Keratinocyte (primary cell): Measurements from ENCODE around the gene TMEM270. TPM values are rescaled to one million over a fixed set of nuclear protein-coding genes. Genes with fewer than 3 reads are reported as not detected.

ENCODE experiments used
- DNase-seq: peaks from one replicate; pipeline ENCODE4 v3.0.0-alpha.2; 2011; ENCODE audit warnings: low read depth, missing footprints, low spot score
- FAIRE-seq: peaks from 2 replicates; lab custom pipeline; 2011; peaks lifted over from hg19 to GRCh38; lab: Jason Lieb, UNC
- H2AFZ ChIP-seq: 2 replicates; pipeline ENCODE4 v1.6.0; 2012; ENCODE audit warnings: low read length, control low read depth, inconsistent platforms; ENCODE audit not compliant: control insufficient read depth
- H3K27ac ChIP-seq: 2 replicates; pipeline ENCODE4 v1.5.1; 2011; ENCODE audit warnings: low read length; ENCODE audit not compliant: control insufficient read depth, insufficient read depth
- H3K27me3 ChIP-seq: 3 replicates; pipeline ENCODE4 v1.6.0; 2011; ENCODE audit warnings: low read length; ENCODE audit not compliant: control insufficient read depth, insufficient read depth; ENCODE audit errors: extremely low read depth
- H3K36me3 ChIP-seq, 2 experiments: 2 replicates in 1 of 2; 3 replicates in 1 of 2; pipeline ENCODE4 v1.5.1; 2011; ENCODE audit warnings: low read length in 2 of 2, mild to moderate bottlenecking in 1 of 2; ENCODE audit not compliant: control insufficient read depth in 2 of 2, insufficient read depth in 2 of 2; ENCODE audit errors: extremely low read depth in 1 of 2
- H3K4me1 ChIP-seq: 3 replicates; pipeline ENCODE4 v1.5.1; 2011; ENCODE audit warnings: low read length; ENCODE audit not compliant: control insufficient read depth, insufficient read depth; ENCODE audit errors: extremely low read depth
- H3K4me2 ChIP-seq: 3 replicates; pipeline ENCODE4 v1.6.0; 2011; ENCODE audit warnings: low read depth, low read length; ENCODE audit not compliant: control insufficient read depth, insufficient read depth; ENCODE audit errors: extremely low read depth
- H3K4me3 ChIP-seq, 3 experiments: fragments of 200-600 bp in 1 of 3; sonication (generic) in 1 of 3; 2 replicates in 2 of 3; 3 replicates in 1 of 3; pipeline ENCODE4 v1.5.1; 2011 to 2016; ENCODE audit warnings: low read length in 3 of 3, mild to moderate bottlenecking in 3 of 3, control low read depth in 2 of 3, inconsistent platforms in 1 of 3, low read depth in 1 of 3, mixed read lengths in 1 of 3, mixed run types in 1 of 3, moderate library complexity in 1 of 3; ENCODE audit not compliant: control insufficient read depth in 2 of 3, insufficient read depth in 2 of 3; ENCODE audit errors: extremely low read depth in 1 of 3
- H3K79me2 ChIP-seq: 2 replicates; pipeline ENCODE4 v1.6.0; 2012; ENCODE audit warnings: low read length; ENCODE audit not compliant: control insufficient read depth, insufficient read depth
- H3K9ac ChIP-seq: 3 replicates; pipeline ENCODE4 v1.6.0; 2011; ENCODE audit warnings: low read length; ENCODE audit not compliant: control insufficient read depth, insufficient read depth; ENCODE audit errors: extremely low read depth
- H3K9me1 ChIP-seq: 3 replicates; pipeline ENCODE4 v1.6.0; 2011; ENCODE audit warnings: low read length; ENCODE audit not compliant: control insufficient read depth, insufficient read depth; ENCODE audit errors: extremely low read depth
- H3K9me3 ChIP-seq: 2 replicates; pipeline ENCODE4 v1.5.1; 2012; ENCODE audit warnings: low read depth, low read length; ENCODE audit not compliant: control insufficient read depth
- H4K20me1 ChIP-seq: 3 replicates; pipeline ENCODE4 v1.6.0; 2011; ENCODE audit warnings: low read length; ENCODE audit not compliant: control insufficient read depth, insufficient read depth; ENCODE audit errors: extremely low read depth
- EZH2 ChIP-seq: IDR thresholded peaks from one replicate; pipeline ENCODE4 v1.6.1; 2012; ENCODE audit warnings: inconsistent platforms, mild to moderate bottlenecking, low read length, moderate library complexity
- dilution Hi-C: fragments of 300-500 bp; cut with MboI; formaldehyde crosslinking; loops from one replicate; pipeline ENCODE4 v1.7.0; 2020; ENCODE audit warnings: low sequenced_read_pairs; ENCODE audit not compliant: extremely low pct_ligation_motif_present
- polyA plus RNA-seq, 5 experiments: library from polyadenylated mRNA; depleted of rRNA in 3 of 5; stranded (reverse) in 3 of 5; stranded (forward) in 1 of 5; unstranded in 1 of 5; fragments of >200 nt; gene quantifications; 1 replicate in 1 of 5; 2 replicates in 3 of 5; 3 replicates in 1 of 5; pipeline versions ENCODE4 v1.2.1 to v1.2.3, GENCODE V29; 2011 to 2012; ENCODE audit warnings: missing spikeins in 2 of 5, low read depth in 1 of 5, low replicate concordance in 1 of 5
- TF ChIP-seq, protein P1 (sequence below), 3 experiments: IDR thresholded peaks in 1 of 3; conservative IDR thresholded peaks in 1 of 3; optimal IDR thresholded peaks in 1 of 3; 2 replicates in 2 of 3; 3 replicates in 1 of 3; pipeline versions ENCODE3 to v1.5.1; 2011; ENCODE audit warnings: low read length in 3 of 3, mild to moderate bottlenecking in 3 of 3, moderate library complexity in 2 of 3, control low read depth in 1 of 3, inconsistent platforms in 1 of 3; ENCODE audit not compliant: insufficient read depth in 2 of 3; ENCODE audit errors: extremely low read depth in 1 of 3

Gene TMEM270
- polyA plus RNA-seq, 1 donor (not counting 4 experiments of a cell fraction or from before 2014, with no cell fraction given): not detected

GRCh38 chr7:73899731-73900142 is 38.8 kb downstream of the TMEM270 start:
- dilution Hi-C loops: no loop called here
- H3K4me1 ChIP-seq: peaks cover 13% of the 10 kb centered on the region
- peak overlapping the region; percentile 46 for H3K4me2 ChIP-seq
- no peaks in the 10 kb centered on the region for H3K9me3 ChIP-seq
- DNase-seq (no peak), FAIRE-seq (peak; percentile 43)
- no peaks in the 10 kb centered on the region for H3K79me2 ChIP-seq
- no peak overlapping the region for H3K27ac ChIP-seq
- no peaks in the 10 kb centered on the region for H3K36me3 ChIP-seq
- H3K4me3 ChIP-seq: no peak overlapping the region
- H3K27me3 ChIP-seq: no peaks in the 10 kb centered on the region
- H4K20me1 ChIP-seq: no peaks in the 10 kb centered on the region
- peak overlapping the region; percentile 4 for H3K9ac ChIP-seq
- H2AFZ ChIP-seq: peak overlapping the region; percentile 30
- no peaks in the 10 kb centered on the region for H3K9me1 ChIP-seq
- TF ChIP-seq EZH2: no peak
- TF ChIP-seq, protein P1, sequence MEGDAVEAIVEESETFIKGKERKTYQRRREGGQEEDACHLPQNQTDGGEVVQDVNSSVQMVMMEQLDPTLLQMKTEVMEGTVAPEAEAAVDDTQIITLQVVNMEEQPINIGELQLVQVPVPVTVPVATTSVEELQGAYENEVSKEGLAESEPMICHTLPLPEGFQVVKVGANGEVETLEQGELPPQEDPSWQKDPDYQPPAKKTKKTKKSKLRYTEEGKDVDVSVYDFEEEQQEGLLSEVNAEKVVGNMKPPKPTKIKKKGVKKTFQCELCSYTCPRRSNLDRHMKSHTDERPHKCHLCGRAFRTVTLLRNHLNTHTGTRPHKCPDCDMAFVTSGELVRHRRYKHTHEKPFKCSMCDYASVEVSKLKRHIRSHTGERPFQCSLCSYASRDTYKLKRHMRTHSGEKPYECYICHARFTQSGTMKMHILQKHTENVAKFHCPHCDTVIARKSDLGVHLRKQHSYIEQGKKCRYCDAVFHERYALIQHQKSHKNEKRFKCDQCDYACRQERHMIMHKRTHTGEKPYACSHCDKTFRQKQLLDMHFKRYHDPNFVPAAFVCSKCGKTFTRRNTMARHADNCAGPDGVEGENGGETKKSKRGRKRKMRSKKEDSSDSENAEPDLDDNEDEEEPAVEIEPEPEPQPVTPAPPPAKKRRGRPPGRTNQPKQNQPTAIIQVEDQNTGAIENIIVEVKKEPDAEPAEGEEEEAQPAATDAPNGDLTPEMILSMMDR (optimal IDR thresholded peaks at IDR 0.05 in 1 of 3, IDR thresholded peaks at IDR 0.05 in 1 of 3, conservative IDR thresholded peaks at IDR 0.05 in 1 of 3; ENCODE audit: extremely low read depth in 1 of 3, insufficient read depth in 2 of 3, low read length in 3 of 3): no peak

DNA sequence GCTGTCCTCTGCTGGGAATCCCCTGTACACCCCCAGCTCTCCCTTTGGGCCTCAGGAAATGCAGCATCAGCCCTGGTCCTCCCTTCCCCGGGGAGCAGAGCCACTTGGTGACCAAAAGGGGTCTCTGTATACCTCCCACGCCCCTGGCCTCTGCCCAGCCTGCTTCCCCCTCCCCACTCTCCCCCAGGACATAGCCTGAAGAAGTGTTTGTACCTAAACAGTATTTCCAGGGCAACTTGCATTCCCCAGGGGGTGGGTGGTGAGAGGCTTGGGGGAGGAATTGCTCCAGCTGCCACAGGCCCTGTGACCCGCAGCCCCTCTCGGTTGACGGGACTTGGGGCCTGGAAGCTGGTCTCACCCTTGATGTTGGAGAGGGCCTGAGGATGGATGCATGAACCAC is 39.3 kb downstream of the TMEM270 start:
- FAIRE-seq: no peak
- Histone ChIP-seq H2AFZ (peak overlapping the region; percentile 30), H4K20me1 (peaks cover under 1% of the 10 kb centered on the region), H3K27ac (no peak overlapping the region), H3K27me3 (no peaks in the 10 kb centered on the region), H3K4me1 (peaks cover 11% of the 10 kb centered on the region), H3K4me2 (peak overlapping the region; percentile 46), H3K79me2 (no peaks in the 10 kb centered on the region), H3K9me3 (no peaks in the 10 kb centered on the region), H3K4me3 (no peak overlapping the region), H3K36me3 (no peaks in the 10 kb centered on the region), H3K9me1 (no peaks in the 10 kb centered on the region), H3K9ac (peak overlapping the region; percentile 4)
- TF ChIP-seq, protein P1 (optimal IDR thresholded peaks at IDR 0.05 in 1 of 3, IDR thresholded peaks at IDR 0.05 in 1 of 3, conservative IDR thresholded peaks at IDR 0.05 in 1 of 3; ENCODE audit: extremely low read depth in 1 of 3, insufficient read depth in 2 of 3, low read length in 3 of 3): no peak
- no peak for TF ChIP-seq EZH2
- DNase-seq: no peak
- dilution Hi-C loops: no loop called here
